ENCODE measurements around the gene SOCS2. TPM values are rescaled to one million over a fixed set of nuclear protein-coding genes. Genes with fewer than 3 reads are reported as not detected.
A peak's percentile ranks its signal among the peaks of the same experiment; 100 is the strongest.

SOCS2 gene
- total RNA-seq, 4 donors from 2014 or later, result 28.6 to 79.8 (median 66.9) TPM

GRCh38 chr12:93569656-93570551 is 2.6 kb upstream of the SOCS2 start:
- H3K9me3 ChIP-seq, result no peaks in the 10 kb centered on the region
- peak; percentile 44 to 88 (median 65) for TF ChIP-seq CTCF (IDR thresholded peaks at IDR 0.05)
- TF ChIP-seq POLR2A (IDR thresholded peaks at IDR 0.05), result peak in 1 of 2 donors; percentile 52
- peak; percentile 88 to 89 for DNase-seq
- peaks cover 0 to 6% of the 10 kb centered on the region in 2 donors for H3K36me3 ChIP-seq
- H3K27ac ChIP-seq, result peak overlapping the region; percentile 90 to 97 (median 95)
- intact Hi-C loops (cut with DNase I), result loop anchor here (5.0 to 10.0 kb wide), 5 partner anchors 65 to 532 kb away; partner anchors contain the start of gene CRADD
- no peaks in the 10 kb centered on the region for H3K27me3 ChIP-seq
- H3K4me1 ChIP-seq, result peaks cover 0 to 3% of the 10 kb centered on the region in 2 donors
- 0 to 1% methylated on average over 19 to 21 of the region's 60 CpGs for WGBS, 2 donors
- H3K4me3 ChIP-seq (replicated peaks in 1 of 3), result peak overlapping the region; percentile 58 to 79 (median 72)

DNA sequence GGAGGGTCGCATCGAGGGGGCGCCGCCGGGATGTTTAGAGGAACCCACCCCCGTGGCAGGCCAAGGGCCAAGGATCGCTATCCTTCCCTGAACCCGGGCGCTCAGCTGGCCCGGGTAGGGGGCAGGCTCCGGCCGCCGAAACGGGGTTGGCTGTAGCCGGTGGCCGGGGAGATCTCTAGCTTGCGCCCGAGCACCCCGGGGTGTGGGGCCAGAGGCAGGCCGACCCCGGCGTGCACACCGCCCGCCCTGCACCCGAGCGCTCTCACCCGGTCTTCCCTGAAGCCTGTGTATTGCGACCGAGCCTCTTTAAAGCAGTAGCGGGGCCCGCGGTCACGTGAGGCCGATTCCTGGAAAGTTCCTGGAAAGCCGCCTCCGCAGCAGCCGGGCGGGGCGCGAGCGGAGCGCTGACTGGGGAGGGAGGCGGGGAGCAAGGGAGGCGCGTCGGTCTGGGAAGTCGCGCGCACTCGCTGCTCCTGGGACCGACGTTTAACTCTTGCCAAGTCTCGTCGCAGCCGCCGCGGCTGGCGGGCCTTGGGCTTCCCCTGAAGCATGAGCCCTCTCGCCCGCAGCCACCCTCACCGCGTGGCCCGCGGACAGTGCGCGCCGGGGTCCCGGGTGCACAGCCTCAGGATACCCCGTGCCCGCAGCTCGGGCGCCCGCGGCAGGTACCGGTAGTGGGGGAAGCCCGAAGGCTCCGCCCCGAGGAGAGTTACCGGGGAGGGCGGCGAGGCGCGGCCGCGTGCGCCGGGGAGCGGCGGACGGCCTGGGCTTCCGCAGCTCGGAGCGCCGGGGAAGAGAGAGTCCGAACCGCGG is 1.7 kb upstream of the SOCS2 start:
- Histone ChIP-seq H3K27ac (peak overlapping the region; percentile 90 to 97 (median 95)), H3K4me3 (replicated peaks in 1 of 3) (peak overlapping the region; percentile 58 to 79 (median 72)), H3K27me3 (no peaks in the 10 kb centered on the region), H3K4me1 (peaks cover 0 to 3% of the 10 kb centered on the region in 2 donors), H3K36me3 (peaks cover 5 to 11% of the 10 kb centered on the region in 2 donors), H3K9me3 (no peaks in the 10 kb centered on the region)
- intact Hi-C loops (cut with DNase I), result loop anchor here (5.0 to 10.0 kb wide), 2 partner anchors 104 to 172 kb away; partner anchors contain the start of gene CRADD
- DNase-seq, result peak; percentile 94
- TF ChIP-seq POLR2A (IDR thresholded peaks at IDR 0.05), result peak; percentile 18 to 79
- TF ChIP-seq CTCF (IDR thresholded peaks at IDR 0.05), result peak in 2 of 6 experiments; percentile 5 to 9
- WGBS, 2 donors, result 0% methylated on average over 19 to 40 of the region's 97 CpGs

GRCh38 chr12:93571365-93571924 is 1.0 kb upstream of the SOCS2 start:
- Histone ChIP-seq H3K27me3 (no peaks in the 10 kb centered on the region), H3K9me3 (no peaks in the 10 kb centered on the region), H3K27ac (peak overlapping the region; percentile 90 to 97 (median 95)), H3K4me1 (peaks cover 0 to 3% of the 10 kb centered on the region in 2 donors), H3K36me3 (peaks cover 5 to 11% of the 10 kb centered on the region in 2 donors), H3K4me3 (replicated peaks in 1 of 3) (peak overlapping the region; percentile 58 to 79 (median 72))
- intact Hi-C loops (cut with DNase I), result loop anchor here (5.0 to 10.0 kb wide), 2 partner anchors 103 to 171 kb away; partner anchors contain the start of gene CRADD
- TF ChIP-seq CTCF (IDR thresholded peaks at IDR 0.05), result peak in 2 of 6 experiments; percentile 7 to 27
- no peak for TF ChIP-seq POLR2A (IDR thresholded peaks at IDR 0.05)
- peak; percentile 57 to 66 for DNase-seq
- 1% methylated on average over 21 to 31 of the region's 47 CpGs for WGBS, 2 donors

DNA sequence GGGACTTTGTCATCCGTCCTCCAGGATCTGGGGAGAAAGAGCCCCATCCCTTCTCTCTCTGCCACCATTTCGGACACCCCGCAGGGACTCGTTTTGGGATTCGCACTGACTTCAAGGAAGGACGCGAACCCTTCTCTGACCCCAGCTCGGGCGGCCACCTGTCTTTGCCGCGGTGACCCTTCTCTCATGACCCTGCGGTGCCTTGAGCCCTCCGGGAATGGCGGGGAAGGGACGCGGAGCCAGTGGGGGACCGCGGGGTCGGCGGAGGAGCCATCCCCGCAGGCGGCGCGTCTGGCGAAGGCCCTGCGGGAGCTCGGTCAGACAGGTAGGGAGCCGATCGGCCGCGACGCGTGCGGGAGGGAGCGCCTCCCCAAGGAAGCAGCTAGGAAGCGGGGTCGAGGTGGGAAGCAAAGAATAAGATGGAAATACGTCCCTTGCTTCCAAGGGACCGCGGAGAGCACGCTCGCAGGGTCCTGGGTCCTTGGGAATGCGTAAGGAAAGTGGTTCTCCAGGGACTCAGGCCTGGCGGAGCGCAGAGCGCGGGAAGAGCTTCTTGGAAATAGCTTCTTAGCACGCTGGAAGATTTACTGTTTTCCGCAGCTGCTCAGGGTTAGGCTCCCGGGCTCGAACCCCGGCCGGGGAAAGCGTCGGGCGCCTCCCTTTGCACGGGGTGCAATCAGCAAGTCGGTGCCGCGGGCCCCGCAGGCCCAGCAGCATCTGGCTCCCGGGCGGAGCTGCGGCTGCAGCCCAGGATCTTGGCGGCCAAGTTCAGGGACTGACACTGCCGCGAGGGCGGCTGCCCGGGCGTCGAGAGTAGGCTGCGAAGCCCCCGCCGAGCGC is 457 bp downstream of the SOCS2 start:
- intact Hi-C loops (cut with DNase I), result loop anchor here (5.0 to 10.0 kb wide), 2 partner anchors 102 to 169 kb away; partner anchors contain the start of gene CRADD
- H3K27ac ChIP-seq, result peak overlapping the region; percentile 90 to 97 (median 95)
- peak overlapping the region; percentile 15 to 72 (median 58) for H3K4me3 ChIP-seq (replicated peaks in 1 of 3)
- H3K27me3 ChIP-seq, result no peaks in the 10 kb centered on the region
- 7 to 16% methylated on average over 50 to 59 of the region's 75 CpGs for WGBS, 2 donors
- TF ChIP-seq POLR2A (IDR thresholded peaks at IDR 0.05) (no peak), CTCF (IDR thresholded peaks at IDR 0.05) (no peak)
- DNase-seq, result peak; percentile 14 to 23
- no peaks in the 10 kb centered on the region for H3K9me3 ChIP-seq
- H3K4me1 ChIP-seq, result peaks cover 0 to 3% of the 10 kb centered on the region in 2 donors
- peaks cover 5 to 11% of the 10 kb centered on the region in 2 donors for H3K36me3 ChIP-seq
